ENCODE results near the gene AKAP11.
A peak's percentile ranks its signal among the peaks of the same experiment; 100 is the strongest.

Gene AKAP11

DNA sequence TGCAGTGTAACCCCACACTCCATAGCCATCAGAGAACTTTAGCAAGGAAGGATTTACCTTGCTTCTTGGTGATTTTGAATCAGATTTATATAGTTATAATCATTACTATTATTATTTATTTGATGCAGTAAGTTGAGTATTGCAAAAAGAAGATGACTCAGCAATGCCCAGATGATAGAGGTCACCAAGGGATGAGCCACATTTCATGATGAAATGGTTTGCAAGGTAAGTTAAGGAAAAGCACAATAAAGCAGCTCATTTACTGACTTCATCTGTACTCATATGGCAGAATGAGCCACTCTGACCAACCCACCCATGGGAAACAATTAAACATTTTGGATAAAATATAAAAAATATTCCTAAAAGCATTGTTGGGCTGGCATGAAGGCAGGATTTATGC is 59.1 kb downstream of the AKAP11 start:
- Histone ChIP-seq H3K79me2 (ENCODE audit: control insufficient read depth, insufficient read depth, low read length, poor library complexity) (no peaks in the 10 kb centered on the region), H3K18ac (ENCODE audit: low read length) (no peak overlapping the region), H3K27ac (ENCODE audit: low read depth, low read length) (no peak overlapping the region), H3K4ac (ENCODE audit: low read depth, low read length) (no peak overlapping the region), H3K14ac (ENCODE audit: low read length) (no peak overlapping the region), H4K8ac (ENCODE audit: low read depth, low read length) (no peak overlapping the region), H4K12ac (ENCODE audit: low read depth, low read length) (no peak overlapping the region), H3K4me2 (ENCODE audit: low read length) (no peak overlapping the region), H3K4me3 (ENCODE audit: low read depth, low read length) (no peak overlapping the region), H3K4me1 (ENCODE audit: control insufficient read depth in 1 of 2, insufficient read depth in 2 of 2, low read length in 2 of 2) (no peaks in the 10 kb centered on the region), H2BK5ac (ENCODE audit: low read depth, low read length, poor library complexity) (no peak overlapping the region), H3K79me1 (ENCODE audit: low read length) (no peaks in the 10 kb centered on the region), H2AK5ac (ENCODE audit: low read length) (no peak overlapping the region), H4K91ac (ENCODE audit: low read depth, low read length) (no peak overlapping the region), H3K9me3 (ENCODE audit: insufficient read depth, low read depth, low read length) (no peaks in the 10 kb centered on the region), H2BK12ac (ENCODE audit: low read length) (no peak overlapping the region), H3K27me3 (ENCODE audit: insufficient read depth, low read length) (no peaks in the 10 kb centered on the region), H3K36me3 (ENCODE audit: control insufficient read depth in 1 of 2, insufficient read depth in 2 of 2, low read length in 2 of 2) (no peaks in the 10 kb centered on the region), H3K23ac (ENCODE audit: low read length) (no peak overlapping the region), H3K9ac (ENCODE audit: low read length) (no peak overlapping the region), H2AFZ (ENCODE audit: insufficient read depth, low read length, poor library complexity) (no peak overlapping the region), H2BK120ac (ENCODE audit: insufficient read depth, low read length, poor library complexity) (no peak overlapping the region)
- no peak for DNase-seq

DNA sequence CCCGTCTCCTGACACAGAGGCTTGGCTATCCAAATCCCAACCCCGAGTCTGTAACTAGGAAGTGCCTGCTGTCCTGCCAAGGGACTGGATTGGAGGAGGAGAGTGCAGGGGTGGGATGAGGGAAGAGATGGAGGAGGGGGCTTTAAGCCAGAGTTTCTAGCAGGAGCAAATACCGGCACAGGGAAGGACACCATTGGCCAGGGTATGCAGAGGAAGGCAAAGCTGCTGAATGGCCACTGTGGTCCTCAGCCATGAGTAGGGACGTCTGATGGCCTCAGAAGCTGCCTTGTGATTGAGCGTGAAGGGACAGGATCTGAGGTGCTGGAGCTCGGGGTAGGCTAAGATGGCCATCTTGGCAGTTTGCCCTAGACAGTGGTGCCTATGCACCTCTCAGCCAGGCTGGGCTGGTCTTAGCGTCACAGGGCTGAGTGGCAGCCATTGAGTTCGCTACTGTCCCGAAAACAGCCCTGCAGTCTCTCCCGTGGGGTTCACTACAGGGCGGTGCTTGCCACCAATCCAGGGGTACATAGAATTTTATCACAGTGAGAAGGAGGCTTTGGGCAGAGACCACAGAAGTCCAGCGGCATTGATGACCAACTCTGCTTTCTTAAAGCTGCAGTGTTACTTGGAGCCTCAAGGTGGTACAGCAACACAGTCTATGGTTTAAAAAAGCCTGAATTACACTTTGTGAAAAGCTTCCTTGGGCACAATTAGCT is 61.8 kb downstream of the AKAP11 start:
- no peak overlapping the region for H4K8ac ChIP-seq (ENCODE audit: low read depth, low read length)
- peak in 1 of 2 donors; percentile 49 for DNase-seq
- H3K27me3 ChIP-seq (ENCODE audit: insufficient read depth, low read length): no peaks in the 10 kb centered on the region
- peaks cover 0 to 2% of the 10 kb centered on the region in 2 experiments for H3K4me1 ChIP-seq (ENCODE audit: control insufficient read depth in 1 of 2, insufficient read depth in 2 of 2, low read length in 2 of 2)
- no peak overlapping the region for H4K91ac ChIP-seq (ENCODE audit: low read depth, low read length)
- H3K79me1 ChIP-seq (ENCODE audit: low read length): no peaks in the 10 kb centered on the region
- no peak overlapping the region for H2BK5ac ChIP-seq (ENCODE audit: low read depth, low read length, poor library complexity)
- H3K14ac ChIP-seq (ENCODE audit: low read length): no peak overlapping the region
- no peak overlapping the region for H3K9ac ChIP-seq (ENCODE audit: low read length)
- no peak overlapping the region for H3K4me3 ChIP-seq (ENCODE audit: low read depth, low read length)
- no peak overlapping the region for H2BK120ac ChIP-seq (ENCODE audit: insufficient read depth, low read length, poor library complexity)
- no peak overlapping the region for H4K12ac ChIP-seq (ENCODE audit: low read depth, low read length)
- no peak overlapping the region for H2AFZ ChIP-seq (ENCODE audit: insufficient read depth, low read length, poor library complexity)
- no CpG with 5 or more reads among the region's 12 CpGs for WGBS (ENCODE audit: extremely low coverage, insufficient coverage, insufficient read length)
- no peak overlapping the region for H2AK5ac ChIP-seq (ENCODE audit: low read length)
- no peaks in the 10 kb centered on the region for H3K79me2 ChIP-seq (ENCODE audit: control insufficient read depth, insufficient read depth, low read length, poor library complexity)
- no peaks in the 10 kb centered on the region for H3K9me3 ChIP-seq (ENCODE audit: insufficient read depth, low read depth, low read length)
- H2BK12ac ChIP-seq (ENCODE audit: low read length): no peak overlapping the region
- H3K4ac ChIP-seq (ENCODE audit: low read depth, low read length): no peak overlapping the region
- H3K23ac ChIP-seq (ENCODE audit: low read length): no peak overlapping the region
- H3K27ac ChIP-seq (ENCODE audit: low read depth, low read length): no peak overlapping the region
- H3K18ac ChIP-seq (ENCODE audit: low read length): no peak overlapping the region
- no peaks in the 10 kb centered on the region for H3K36me3 ChIP-seq (ENCODE audit: control insufficient read depth in 1 of 2, insufficient read depth in 2 of 2, low read length in 2 of 2)
- no peak overlapping the region for H3K4me2 ChIP-seq (ENCODE audit: low read length)

DNA sequence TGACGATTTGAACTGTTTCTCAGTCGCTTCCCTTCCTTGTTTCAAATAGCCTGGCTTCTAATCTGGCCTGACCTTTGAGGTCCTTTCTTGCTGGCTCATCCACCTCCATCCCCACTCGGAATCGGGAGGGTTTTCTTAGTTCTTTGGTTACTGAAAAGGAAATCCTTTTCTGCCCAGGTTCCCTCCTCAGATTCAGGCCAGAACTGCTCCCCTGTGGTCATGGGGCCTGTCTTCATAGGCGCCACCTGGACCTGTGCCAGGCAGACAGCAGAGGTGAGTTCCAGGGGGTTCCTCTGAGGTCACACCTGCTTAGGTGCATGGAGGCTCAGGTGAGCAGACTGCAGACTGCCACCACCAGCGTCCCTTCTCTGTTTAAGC is 62.4 kb downstream of the AKAP11 start:
- Histone ChIP-seq H3K27ac (ENCODE audit: low read depth, low read length) (no peak overlapping the region), H2AK5ac (ENCODE audit: low read length) (no peak overlapping the region), H3K18ac (ENCODE audit: low read length) (no peak overlapping the region), H3K9ac (ENCODE audit: low read length) (no peak overlapping the region), H4K91ac (ENCODE audit: low read depth, low read length) (no peak overlapping the region), H3K79me1 (ENCODE audit: low read length) (no peaks in the 10 kb centered on the region), H3K14ac (ENCODE audit: low read length) (no peak overlapping the region), H2BK5ac (ENCODE audit: low read depth, low read length, poor library complexity) (no peak overlapping the region), H2BK120ac (ENCODE audit: insufficient read depth, low read length, poor library complexity) (no peak overlapping the region), H4K8ac (ENCODE audit: low read depth, low read length) (no peak overlapping the region), H3K9me3 (ENCODE audit: insufficient read depth, low read depth, low read length) (no peaks in the 10 kb centered on the region), H3K36me3 (ENCODE audit: control insufficient read depth in 1 of 2, insufficient read depth in 2 of 2, low read length in 2 of 2) (no peaks in the 10 kb centered on the region), H3K4me1 (ENCODE audit: control insufficient read depth in 1 of 2, insufficient read depth in 2 of 2, low read length in 2 of 2) (peaks cover 0 to 2% of the 10 kb centered on the region in 2 experiments), H2BK12ac (ENCODE audit: low read length) (no peak overlapping the region), H3K79me2 (ENCODE audit: control insufficient read depth, insufficient read depth, low read length, poor library complexity) (no peaks in the 10 kb centered on the region), H3K4ac (ENCODE audit: low read depth, low read length) (no peak overlapping the region), H3K4me3 (ENCODE audit: low read depth, low read length) (no peak overlapping the region), H4K12ac (ENCODE audit: low read depth, low read length) (no peak overlapping the region), H3K27me3 (ENCODE audit: insufficient read depth, low read length) (no peaks in the 10 kb centered on the region), H3K23ac (ENCODE audit: low read length) (no peak overlapping the region), H3K4me2 (ENCODE audit: low read length) (no peak overlapping the region), H2AFZ (ENCODE audit: insufficient read depth, low read length, poor library complexity) (no peak overlapping the region)
- DNase-seq: no peak
- WGBS (ENCODE audit: extremely low coverage, insufficient coverage, insufficient read length): no CpG with 5 or more reads among the region's 6 CpGs

DNA sequence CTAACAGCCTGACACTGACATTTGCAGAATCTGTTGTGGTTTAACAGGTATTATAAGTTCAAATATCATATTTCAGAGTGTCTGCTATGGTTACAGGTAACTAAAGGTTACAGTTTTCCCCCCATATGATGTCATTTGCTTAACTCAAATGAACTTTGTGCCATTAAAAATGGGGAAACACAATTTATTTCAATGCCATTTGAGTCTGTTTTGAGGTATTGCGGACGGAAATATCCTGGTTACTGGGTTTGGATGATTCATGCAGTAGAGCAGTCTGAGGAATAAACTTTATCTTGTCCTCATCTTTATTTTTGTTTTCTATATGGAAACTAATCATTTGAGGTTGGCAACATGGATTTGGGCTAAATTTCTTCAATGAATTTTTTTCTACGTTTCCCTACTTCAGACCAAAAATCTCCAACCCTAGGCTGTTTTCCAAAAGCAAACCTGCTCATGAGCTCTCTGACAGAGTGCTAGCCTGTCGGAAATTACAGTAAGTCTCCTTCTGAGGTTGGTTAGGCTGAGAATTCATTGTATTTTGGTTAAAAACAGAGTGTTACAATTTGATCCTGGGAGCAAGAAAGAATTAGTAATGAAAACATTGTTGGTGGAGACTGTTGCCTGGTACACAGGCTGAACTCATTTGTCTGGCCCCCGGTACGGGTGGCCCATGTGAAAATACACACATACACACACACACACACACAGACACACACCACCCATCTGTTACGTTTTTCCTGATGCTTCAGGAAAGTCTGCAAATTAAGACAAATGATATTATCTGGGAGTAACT is 66.1 kb downstream of the AKAP11 start:
- Histone ChIP-seq H3K36me3 (ENCODE audit: control insufficient read depth in 1 of 2, insufficient read depth in 2 of 2, low read length in 2 of 2) (no peaks in the 10 kb centered on the region), H3K18ac (ENCODE audit: low read length) (no peak overlapping the region), H2AK5ac (ENCODE audit: low read length) (no peak overlapping the region), H3K14ac (ENCODE audit: low read length) (no peak overlapping the region), H3K23ac (ENCODE audit: low read length) (no peak overlapping the region), H3K4me2 (ENCODE audit: low read length) (no peak overlapping the region), H3K9ac (ENCODE audit: low read length) (no peak overlapping the region), H3K4me1 (ENCODE audit: control insufficient read depth in 1 of 2, insufficient read depth in 2 of 2, low read length in 2 of 2) (peaks cover 0 to 4% of the 10 kb centered on the region in 2 experiments), H3K4ac (ENCODE audit: low read depth, low read length) (no peak overlapping the region), H2BK120ac (ENCODE audit: insufficient read depth, low read length, poor library complexity) (no peak overlapping the region), H3K79me2 (ENCODE audit: control insufficient read depth, insufficient read depth, low read length, poor library complexity) (no peaks in the 10 kb centered on the region), H2BK5ac (ENCODE audit: low read depth, low read length, poor library complexity) (no peak overlapping the region), H3K4me3 (ENCODE audit: low read depth, low read length) (no peak overlapping the region), H3K27me3 (ENCODE audit: insufficient read depth, low read length) (no peaks in the 10 kb centered on the region), H3K27ac (ENCODE audit: low read depth, low read length) (no peak overlapping the region), H4K91ac (ENCODE audit: low read depth, low read length) (no peak overlapping the region), H2AFZ (ENCODE audit: insufficient read depth, low read length, poor library complexity) (no peak overlapping the region), H3K79me1 (ENCODE audit: low read length) (no peaks in the 10 kb centered on the region), H3K9me3 (ENCODE audit: insufficient read depth, low read depth, low read length) (no peaks in the 10 kb centered on the region), H2BK12ac (ENCODE audit: low read length) (no peak overlapping the region), H4K12ac (ENCODE audit: low read depth, low read length) (no peak overlapping the region), H4K8ac (ENCODE audit: low read depth, low read length) (no peak overlapping the region)
- WGBS (ENCODE audit: extremely low coverage, insufficient coverage, insufficient read length): no CpG with 5 or more reads among the region's 7 CpGs
- peak in 1 of 2 donors; percentile 12 for DNase-seq
